IPS DF 6.9 (cell line): ENCODE data around the gene CCDC7.
"Not testable (repeated sequence)": the region's sequence is repeated elsewhere in the genome, so short reads cannot be mapped to it uniquely, and the experiment has no call there.

Source experiments
- DNase-seq: peaks from one replicate; pipeline ENCODE4 v3.0.0-alpha.2; 2013; ENCODE audit warnings: low read depth, low spot score
- H3K27ac ChIP-seq: one replicate; pipeline ENCODE4 v1.5.1; 2013; ENCODE audit warnings: low read length, control low read depth
- H3K27me3 ChIP-seq: 2 replicates; pipeline ENCODE4 v1.6.1; 2013; ENCODE audit warnings: mild to moderate bottlenecking, low read length; ENCODE audit not compliant: control insufficient read depth, insufficient read depth
- H3K36me3 ChIP-seq: 2 replicates; pipeline ENCODE4 v1.6.1; 2013; ENCODE audit warnings: low read length; ENCODE audit not compliant: control insufficient read depth, insufficient read depth
- H3K4me1 ChIP-seq: 2 replicates; pipeline ENCODE4 v1.6.1; 2013; ENCODE audit warnings: low read length; ENCODE audit not compliant: control insufficient read depth, insufficient read depth
- H3K4me3 ChIP-seq: 2 replicates; pipeline ENCODE4 v1.5.1; 2013; ENCODE audit warnings: mild to moderate bottlenecking, low read length
- H3K9me3 ChIP-seq: 2 replicates; pipeline ENCODE4 v1.6.1; 2013; ENCODE audit warnings: low read length, inconsistent platforms; ENCODE audit not compliant: control insufficient read depth, insufficient read depth
- WGBS: extraction: QIAGEN DNeasy Blood & Tissue Kit; methylation state at CpG from one replicate; pipeline ENCODE4 v1.1.7; 2013; ENCODE audit warnings: mixed read lengths, missing lambda C conversion rate; ENCODE audit not compliant: insufficient read length, insufficient coverage; 5-methylcytosine and 5-hydroxymethylcytosine counted together

Gene CCDC7

GRCh38 chr10:32454148-32454547, 8.2 kb downstream of the CCDC7 start:
- no peak overlapping the region for H3K4me3 ChIP-seq
- no peaks in the 10 kb centered on the region for H3K9me3 ChIP-seq
- DNase-seq, result no peak
- H3K27me3 ChIP-seq, result no peaks in the 10 kb centered on the region
- H3K27ac ChIP-seq, result no peak overlapping the region
- H3K36me3 ChIP-seq, result no peaks in the 10 kb centered on the region
- no CpG with 5 or more reads among the region's 4 CpGs for WGBS
- no peaks in the 10 kb centered on the region for H3K4me1 ChIP-seq

- Histone ChIP-seq H3K4me3 (no peak overlapping the region), H3K27ac (no peak overlapping the region), H3K36me3 (no peaks in the 10 kb centered on the region), H3K4me1 (no peaks in the 10 kb centered on the region), H3K27me3 (no peaks in the 10 kb centered on the region), H3K9me3 (no peaks in the 10 kb centered on the region)
- WGBS, result no CpG with 5 or more reads among the region's 1 CpG
- DNase-seq, result no peak
Observed at GRCh38 chr10:32459051-32459698, 13.2 kb downstream of the CCDC7 start.

DNA sequence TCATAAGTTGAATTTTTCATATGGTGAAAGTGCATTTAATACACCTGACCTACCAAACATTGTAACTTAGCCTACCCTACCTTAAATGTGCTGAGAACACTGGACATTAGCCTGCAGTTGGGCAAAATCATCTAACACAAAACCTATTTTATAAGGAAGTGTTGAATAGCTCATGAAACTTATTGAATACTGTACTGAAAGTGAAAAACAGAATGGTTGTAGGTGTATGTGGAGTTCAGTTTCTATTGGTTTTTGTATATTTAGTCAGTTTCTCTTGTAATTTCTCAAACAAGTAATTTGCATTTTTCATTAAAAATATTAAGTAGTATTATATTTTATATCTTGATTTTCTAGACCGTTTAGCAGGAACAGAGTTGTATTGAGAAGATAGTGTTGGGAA, 15.3 kb downstream of the CCDC7 start:
- H3K36me3 ChIP-seq, result no peaks in the 10 kb centered on the region
- no peaks in the 10 kb centered on the region for H3K4me1 ChIP-seq
- DNase-seq, result no peak
- WGBS, result 100% methylated on average over 1 of the region's 1 CpG
- H3K27me3 ChIP-seq, result no peaks in the 10 kb centered on the region
- no peak overlapping the region for H3K27ac ChIP-seq
- H3K4me3 ChIP-seq, result no peak overlapping the region
- no peaks in the 10 kb centered on the region for H3K9me3 ChIP-seq

DNA sequence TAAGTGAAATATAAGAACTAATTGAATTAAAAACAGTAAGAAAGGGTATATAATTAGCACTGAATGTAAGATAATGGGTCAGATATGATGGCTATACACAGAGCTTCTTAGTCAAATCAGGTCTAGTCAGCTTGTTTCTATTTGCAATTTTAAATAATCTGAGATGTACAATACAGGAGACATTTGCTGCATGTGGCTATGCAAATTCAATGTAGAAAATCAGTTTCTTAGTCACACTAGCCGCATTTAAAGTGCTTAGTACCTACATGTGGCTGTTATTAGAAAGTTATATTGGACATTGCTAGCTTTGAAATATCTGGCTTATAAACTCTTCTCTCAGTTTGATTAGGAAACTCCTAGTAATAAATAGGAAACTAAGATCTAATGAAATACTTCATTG, 25.3 kb downstream of the CCDC7 start:
- no peaks in the 10 kb centered on the region for H3K9me3 ChIP-seq
- no peak overlapping the region for H3K27ac ChIP-seq
- no peak for DNase-seq
- H3K4me3 ChIP-seq, result no peak overlapping the region
- no CpG with 5 or more reads among the region's 1 CpG for WGBS
- H3K27me3 ChIP-seq, result no peaks in the 10 kb centered on the region
- no peaks in the 10 kb centered on the region for H3K36me3 ChIP-seq
- no peaks in the 10 kb centered on the region for H3K4me1 ChIP-seq

DNA sequence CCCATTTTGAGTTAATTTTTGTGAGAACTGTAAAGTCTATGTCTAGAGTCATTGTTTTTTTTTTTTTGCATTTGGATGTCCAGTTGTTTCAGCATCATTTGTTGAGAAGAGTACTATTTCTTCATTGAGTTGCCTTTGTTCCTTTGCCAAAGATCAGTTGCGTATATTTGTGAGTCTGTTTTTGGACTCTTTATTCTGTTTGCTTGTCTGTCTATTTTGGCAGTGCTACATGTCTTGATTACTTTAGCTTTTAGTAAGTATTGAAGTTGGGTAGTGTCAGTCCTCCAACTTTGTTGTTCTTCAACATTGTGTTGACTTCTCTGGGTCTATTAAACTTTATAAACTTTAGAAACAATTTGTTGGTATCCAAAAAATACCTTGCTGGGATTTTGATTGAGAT, 31.6 kb downstream of the CCDC7 start:
- Histone ChIP-seq H3K9me3 (no peaks in the 10 kb centered on the region), H3K36me3 (no peaks in the 10 kb centered on the region), H3K4me3 (no peak overlapping the region), H3K27me3 (no peaks in the 10 kb centered on the region), H3K4me1 (no peaks in the 10 kb centered on the region), H3K27ac (no peak overlapping the region)
- no peak for DNase-seq
- WGBS, result no CpG with 5 or more reads among the region's 1 CpG

- H3K36me3 ChIP-seq, result no peaks in the 10 kb centered on the region
- no peaks in the 10 kb centered on the region for H3K27me3 ChIP-seq
- H3K27ac ChIP-seq, result no peak overlapping the region
- no peak for DNase-seq
- no peaks in the 10 kb centered on the region for H3K9me3 ChIP-seq
- H3K4me3 ChIP-seq, result no peak overlapping the region
- H3K4me1 ChIP-seq, result no peaks in the 10 kb centered on the region
Observed at GRCh38 chr10:32481606-32482005, 35.7 kb downstream of the CCDC7 start.

- H3K9me3 ChIP-seq, H3K4me3 ChIP-seq, H3K4me1 ChIP-seq, H3K36me3 ChIP-seq, H3K27me3 ChIP-seq, H3K27ac ChIP-seq, DNase-seq: not testable (repeated sequence)
Observed at GRCh38 chr10:32483019-32483502, 37.1 kb downstream of the CCDC7 start.

GRCh38 chr10:32488038-32488437, 42.1 kb downstream of the CCDC7 start:
- no CpG with 5 or more reads among the region's 10 CpGs for WGBS
- not testable (repeated sequence) for H3K27ac ChIP-seq, H3K9me3 ChIP-seq, DNase-seq, H3K27me3 ChIP-seq, H3K4me3 ChIP-seq, H3K36me3 ChIP-seq, H3K4me1 ChIP-seq

DNA sequence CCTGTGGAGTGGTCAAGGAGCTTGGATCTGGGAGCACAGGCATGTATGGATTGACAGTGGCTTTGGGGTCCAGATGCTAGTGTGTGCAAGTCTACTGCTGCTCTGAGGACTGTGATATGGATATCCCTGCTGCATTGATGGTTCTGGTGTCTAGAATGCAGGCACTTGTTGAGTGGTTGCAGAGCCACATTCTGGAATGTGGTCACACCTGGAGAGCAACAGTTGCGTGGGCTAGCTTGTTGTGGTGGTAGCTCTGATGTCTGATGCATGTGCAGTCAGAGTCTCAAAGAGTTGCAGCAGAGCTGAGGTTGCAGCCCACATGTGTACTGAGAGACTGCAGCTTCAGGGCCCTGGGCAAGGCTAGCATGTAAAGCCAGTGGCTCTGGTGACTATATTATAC, 43.2 kb downstream of the CCDC7 start:
- Histone ChIP-seq H3K4me3 (no peak overlapping the region), H3K4me1 (no peaks in the 10 kb centered on the region), H3K36me3 (no peaks in the 10 kb centered on the region), H3K27ac (no peak overlapping the region), H3K9me3 (no peaks in the 10 kb centered on the region), H3K27me3 (no peaks in the 10 kb centered on the region)
- no CpG with 5 or more reads among the region's 1 CpG for WGBS
- DNase-seq, result no peak

DNA sequence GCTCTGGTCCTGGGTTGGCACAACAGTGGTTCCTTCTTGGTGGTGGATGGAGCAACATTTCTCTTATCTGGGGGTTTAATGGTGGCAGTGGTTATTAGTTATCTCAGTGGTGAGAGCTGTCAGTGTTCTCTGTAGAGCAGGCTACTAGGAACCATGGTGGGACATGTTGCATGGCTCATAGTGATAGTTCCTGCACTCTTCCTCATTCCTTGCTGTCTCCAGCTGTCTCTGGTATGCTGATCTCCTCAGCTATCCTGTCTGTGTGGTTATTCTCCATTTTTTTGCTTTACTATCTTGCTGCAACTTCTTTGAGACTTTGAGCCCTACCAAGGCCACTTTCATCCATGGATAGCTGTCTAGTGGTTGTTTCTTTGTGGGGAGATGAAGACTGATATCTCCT, 44.0 kb downstream of the CCDC7 start:
- Histone ChIP-seq H3K9me3 (no peaks in the 10 kb centered on the region), H3K27me3 (no peaks in the 10 kb centered on the region), H3K4me1 (no peaks in the 10 kb centered on the region), H3K27ac (no peak overlapping the region), H3K36me3 (no peaks in the 10 kb centered on the region), H3K4me3 (no peak overlapping the region)
- DNase-seq, result no peak

DNA sequence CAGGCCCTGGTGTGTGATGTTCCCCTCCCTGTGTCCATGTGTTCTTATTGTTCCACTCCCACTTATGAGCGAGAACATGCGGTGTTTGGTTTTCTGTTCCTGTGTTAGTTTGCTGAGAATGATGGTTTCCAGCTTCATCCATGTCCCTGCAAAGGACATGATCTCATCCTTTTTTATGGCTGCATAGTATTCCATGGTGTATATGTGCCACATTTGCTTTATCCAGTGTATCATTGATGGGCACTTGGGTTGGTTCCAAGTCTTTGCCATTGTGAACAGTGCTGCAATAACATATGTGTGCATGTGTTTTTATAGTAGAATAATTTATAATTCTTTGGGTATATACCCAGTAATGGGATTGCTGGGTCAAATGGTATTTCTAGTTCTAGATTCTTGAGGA, 48.6 kb downstream of the CCDC7 start:
- H3K27ac ChIP-seq, DNase-seq: not testable (repeated sequence)
- no CpG with 5 or more reads among the region's 2 CpGs for WGBS

More for the DNA sequence above, 48.6 kb downstream of the CCDC7 start:
- not testable (repeated sequence) for H3K4me1 ChIP-seq, H3K27me3 ChIP-seq, H3K9me3 ChIP-seq, H3K4me3 ChIP-seq, H3K36me3 ChIP-seq
